Measurements from ENCODE around the gene ITGAD.
"Not testable (repeated sequence)": the region's sequence is repeated elsewhere in the genome, so short reads cannot be mapped to it uniquely, and the experiment has no call there.

ITGAD gene

DNA sequence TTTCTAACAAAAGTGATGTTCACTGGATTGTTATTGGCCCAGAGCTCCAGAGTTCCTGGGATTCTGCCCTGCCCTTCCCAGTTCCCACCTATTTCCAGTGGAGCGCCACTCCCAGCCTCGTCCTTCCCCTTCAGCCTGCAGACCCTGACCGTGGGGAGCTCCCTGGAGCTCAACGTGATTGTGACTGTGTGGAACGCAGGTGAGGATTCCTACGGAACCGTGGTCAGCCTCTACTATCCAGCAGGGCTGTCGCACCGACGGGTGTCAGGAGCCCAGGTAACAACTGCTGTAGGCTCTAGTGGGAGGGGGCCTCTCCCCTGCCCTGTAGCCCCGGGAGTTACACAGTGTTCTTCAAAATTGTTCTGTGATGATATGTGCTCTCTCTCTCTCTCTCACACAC lies 23.2 kb downstream of the ITGAD start:
- Histone ChIP-seq H3K9me3 (replicated peaks; ENCODE audit: insufficient read depth, low read length) (no peaks in the 10 kb centered on the region), H3K9me2 (replicated peaks; ENCODE audit: insufficient read depth, low read length) (no peaks in the 10 kb centered on the region), H3K4me2 (ENCODE audit: low read depth, low read length) (no peak overlapping the region), H2AFZ (ENCODE audit: low read length) (no peak overlapping the region), H3F3A (ENCODE audit: insufficient read depth, low read length) (no peaks in the 10 kb centered on the region), H3K36me3 (replicated peaks; ENCODE audit: insufficient read depth, low read length) (no peaks in the 10 kb centered on the region), H4K20me1 (ENCODE audit: insufficient read depth, low read length) (no peaks in the 10 kb centered on the region), H3K9ac (ENCODE audit: low read length) (no peak overlapping the region), H3K4me1 (ENCODE audit: low read length) (no peaks in the 10 kb centered on the region), H3K27ac (ENCODE audit: low read length) (no peak overlapping the region), H3K27me3 (replicated peaks; ENCODE audit: insufficient read depth, low read length) (peaks cover 41% of the 10 kb centered on the region), H3K79me2 (ENCODE audit: low read length) (no peaks in the 10 kb centered on the region), H3K4me3 (ENCODE audit: low read length) (no peak overlapping the region)
- DNase-seq = no peak
- no peak for TF ChIP-seq EZH2phosphoT487 (IDR thresholded peaks at IDR 0.05; ENCODE audit: low read length)

DNA sequence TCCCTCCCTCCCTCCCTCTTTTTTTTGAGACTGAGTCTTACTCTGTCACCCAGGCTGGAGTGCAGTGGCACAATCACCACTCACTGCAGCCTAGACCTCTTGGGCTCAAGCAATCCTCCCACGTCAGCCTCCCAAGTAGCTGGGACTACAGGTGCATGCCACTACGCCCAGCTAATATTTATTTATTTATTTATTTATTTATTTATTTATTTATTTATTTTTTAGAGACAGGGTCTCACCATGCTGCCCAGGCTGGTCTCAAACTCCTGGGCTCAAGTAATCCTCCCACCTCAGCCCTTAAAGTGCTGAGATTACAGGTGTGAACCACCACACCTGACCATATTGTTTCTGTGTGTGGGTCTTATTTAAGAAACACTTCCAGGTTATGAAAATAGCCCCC lies 23.9 kb downstream of the ITGAD start:
- H3K79me2 ChIP-seq (ENCODE audit: low read length) = not testable (repeated sequence)

DNA sequence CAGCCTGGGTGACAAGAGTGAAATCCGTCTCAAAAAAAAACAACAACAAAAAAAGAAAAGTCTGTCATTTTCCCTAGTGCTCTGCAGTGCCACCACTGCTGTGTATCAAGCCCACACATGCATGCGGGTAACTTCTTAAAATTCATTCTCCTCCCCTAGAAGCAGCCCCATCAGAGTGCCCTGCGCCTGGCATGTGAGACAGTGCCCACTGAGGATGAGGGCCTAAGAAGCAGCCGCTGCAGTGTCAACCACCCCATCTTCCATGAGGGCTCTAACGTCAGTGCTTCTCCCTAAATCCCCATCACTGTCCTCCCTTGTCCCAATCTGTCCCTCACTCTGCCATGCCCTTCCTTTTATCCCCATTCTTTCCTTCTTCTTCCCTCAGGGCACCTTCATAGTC lies 24.8 kb downstream of the ITGAD start:
- Histone ChIP-seq H3K9ac (ENCODE audit: low read length) (no peak overlapping the region), H3K4me2 (ENCODE audit: low read depth, low read length) (no peak overlapping the region), H3K27me3 (replicated peaks; ENCODE audit: insufficient read depth, low read length) (peaks cover 26% of the 10 kb centered on the region; the same call in 1 of the 2 replicates), H2AFZ (ENCODE audit: low read length) (no peak overlapping the region), H4K20me1 (ENCODE audit: insufficient read depth, low read length) (no peaks in the 10 kb centered on the region), H3K36me3 (replicated peaks; ENCODE audit: insufficient read depth, low read length) (no peaks in the 10 kb centered on the region), H3K4me3 (ENCODE audit: low read length) (no peak overlapping the region), H3K79me2 (ENCODE audit: low read length) (no peaks in the 10 kb centered on the region), H3K9me3 (replicated peaks; ENCODE audit: insufficient read depth, low read length) (no peaks in the 10 kb centered on the region), H3K9me2 (replicated peaks; ENCODE audit: insufficient read depth, low read length) (no peaks in the 10 kb centered on the region), H3K27ac (ENCODE audit: low read length) (no peak overlapping the region), H3F3A (ENCODE audit: insufficient read depth, low read length) (no peaks in the 10 kb centered on the region), H3K4me1 (ENCODE audit: low read length) (no peaks in the 10 kb centered on the region)
- no peak for DNase-seq
- TF ChIP-seq, protein P1, sequence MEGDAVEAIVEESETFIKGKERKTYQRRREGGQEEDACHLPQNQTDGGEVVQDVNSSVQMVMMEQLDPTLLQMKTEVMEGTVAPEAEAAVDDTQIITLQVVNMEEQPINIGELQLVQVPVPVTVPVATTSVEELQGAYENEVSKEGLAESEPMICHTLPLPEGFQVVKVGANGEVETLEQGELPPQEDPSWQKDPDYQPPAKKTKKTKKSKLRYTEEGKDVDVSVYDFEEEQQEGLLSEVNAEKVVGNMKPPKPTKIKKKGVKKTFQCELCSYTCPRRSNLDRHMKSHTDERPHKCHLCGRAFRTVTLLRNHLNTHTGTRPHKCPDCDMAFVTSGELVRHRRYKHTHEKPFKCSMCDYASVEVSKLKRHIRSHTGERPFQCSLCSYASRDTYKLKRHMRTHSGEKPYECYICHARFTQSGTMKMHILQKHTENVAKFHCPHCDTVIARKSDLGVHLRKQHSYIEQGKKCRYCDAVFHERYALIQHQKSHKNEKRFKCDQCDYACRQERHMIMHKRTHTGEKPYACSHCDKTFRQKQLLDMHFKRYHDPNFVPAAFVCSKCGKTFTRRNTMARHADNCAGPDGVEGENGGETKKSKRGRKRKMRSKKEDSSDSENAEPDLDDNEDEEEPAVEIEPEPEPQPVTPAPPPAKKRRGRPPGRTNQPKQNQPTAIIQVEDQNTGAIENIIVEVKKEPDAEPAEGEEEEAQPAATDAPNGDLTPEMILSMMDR (IDR thresholded peaks at IDR 0.05; ENCODE audit: low read length) = no peak
- TF ChIP-seq EZH2phosphoT487 (IDR thresholded peaks at IDR 0.05; ENCODE audit: low read length) (no peak), EZH2 (optimal IDR thresholded peaks at IDR 0.05; ENCODE audit: low read depth, low read length) (no peak)

More for the DNA sequence above, 23.9 kb downstream of the ITGAD start:
- not testable (repeated sequence) for DNase-seq; H3K27ac ChIP-seq (ENCODE audit: low read length); H3K4me3 ChIP-seq (ENCODE audit: low read length); H3F3A ChIP-seq (ENCODE audit: insufficient read depth, low read length); H3K4me2 ChIP-seq (ENCODE audit: low read depth, low read length); H4K20me1 ChIP-seq (ENCODE audit: insufficient read depth, low read length); H2AFZ ChIP-seq (ENCODE audit: low read length); H3K9me2 ChIP-seq (replicated peaks; ENCODE audit: insufficient read depth, low read length); H3K9ac ChIP-seq (ENCODE audit: low read length); H3K4me1 ChIP-seq (ENCODE audit: low read length); H3K9me3 ChIP-seq (replicated peaks; ENCODE audit: insufficient read depth, low read length); H3K36me3 ChIP-seq (replicated peaks; ENCODE audit: insufficient read depth, low read length)
- H3K27me3 ChIP-seq (replicated peaks; ENCODE audit: insufficient read depth, low read length) = peaks cover 34% of the 10 kb centered on the region

DNA sequence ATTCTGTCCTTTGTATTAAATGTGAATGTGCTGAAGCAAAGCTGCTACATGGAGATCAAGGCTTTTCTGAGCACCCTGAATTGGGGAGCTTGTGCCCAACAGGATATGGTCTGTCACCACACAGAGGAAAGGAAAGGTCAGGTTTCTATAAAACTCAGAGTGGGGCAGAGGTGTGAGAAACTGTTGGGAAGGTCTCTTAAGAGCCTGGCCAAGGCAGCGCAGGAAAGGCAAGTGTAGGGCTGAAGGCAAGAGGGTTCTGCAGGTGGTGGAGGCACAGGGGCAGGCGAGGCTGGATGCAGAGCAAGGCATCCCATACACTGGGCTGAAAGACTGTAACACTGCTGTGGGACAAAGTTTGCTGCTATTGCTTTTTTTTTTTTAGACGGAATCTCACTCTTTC lies 26.9 kb downstream of the ITGAD start:
- no peak overlapping the region for H2AFZ ChIP-seq (ENCODE audit: low read length)
- no peak overlapping the region for H3K4me2 ChIP-seq (ENCODE audit: low read depth, low read length)
- no peaks in the 10 kb centered on the region for H3K9me3 ChIP-seq (replicated peaks; ENCODE audit: insufficient read depth, low read length)
- H3K36me3 ChIP-seq (replicated peaks; ENCODE audit: insufficient read depth, low read length) = no peaks in the 10 kb centered on the region
- H3K27ac ChIP-seq (ENCODE audit: low read length) = no peak overlapping the region
- DNase-seq = no peak
- H3K9ac ChIP-seq (ENCODE audit: low read length) = no peak overlapping the region
- TF ChIP-seq EZH2phosphoT487 (IDR thresholded peaks at IDR 0.05; ENCODE audit: low read length) = no peak
- TF ChIP-seq, protein P1 (IDR thresholded peaks at IDR 0.05; ENCODE audit: low read length) = no peak
- no peak for TF ChIP-seq EZH2 (optimal IDR thresholded peaks at IDR 0.05; ENCODE audit: low read depth, low read length)
- H3K4me3 ChIP-seq (ENCODE audit: low read length) = no peak overlapping the region
- H3K27me3 ChIP-seq (replicated peaks; ENCODE audit: insufficient read depth, low read length) = peaks cover 13% of the 10 kb centered on the region; the same call in 1 of the 2 replicates
- H3K9me2 ChIP-seq (replicated peaks; ENCODE audit: insufficient read depth, low read length) = no peaks in the 10 kb centered on the region
- H4K20me1 ChIP-seq (ENCODE audit: insufficient read depth, low read length) = no peaks in the 10 kb centered on the region
- H3K4me1 ChIP-seq (ENCODE audit: low read length) = no peaks in the 10 kb centered on the region
- no peaks in the 10 kb centered on the region for H3F3A ChIP-seq (ENCODE audit: insufficient read depth, low read length)
- no peaks in the 10 kb centered on the region for H3K79me2 ChIP-seq (ENCODE audit: low read length)
